KMS-11 (cell line): ENCODE results near the gene PVR.

Experiments used
- H2AFZ ChIP-seq: fragments of 200-600 bp; sonication (generic); 2 replicates; pipeline ENCODE4 v1.6.1; 2016; ENCODE audit warnings: antibody characterized with exemption, mixed run types, low read depth
- H3K27ac ChIP-seq: fragments of 200-600 bp; sonication (generic); 2 replicates; pipeline ENCODE4 v1.6.1; 2016; ENCODE audit warnings: mild to moderate bottlenecking, mixed run types
- H3K27me3 ChIP-seq: fragments of 200-600 bp; sonication (generic); 2 replicates; pipeline ENCODE4 v1.6.1; 2017; ENCODE audit warnings: mild to moderate bottlenecking, low read depth, mixed run types, moderate library complexity; ENCODE audit not compliant: insufficient read depth
- H3K36me3 ChIP-seq: fragments of 200-600 bp; sonication (generic); 2 replicates; pipeline ENCODE4 v1.6.1; 2017; ENCODE audit warnings: mild to moderate bottlenecking, mixed run types; ENCODE audit not compliant: insufficient read depth
- H3K4me1 ChIP-seq: fragments of 200-600 bp; sonication (generic); 2 replicates; pipeline ENCODE4 v1.6.1; 2016; ENCODE audit warnings: mild to moderate bottlenecking, low read depth, mixed run types; ENCODE audit not compliant: poor library complexity, severe bottlenecking
- H3K4me2 ChIP-seq: fragments of 200-600 bp; sonication (generic); 2 replicates; pipeline ENCODE4 v1.7.0; 2016; ENCODE audit warnings: mild to moderate bottlenecking, mixed run types
- H3K4me3 ChIP-seq: fragments of 200-600 bp; sonication (generic); IDR thresholded peaks from 2 replicates; pipeline ENCODE4 v1.6.1; 2017; ENCODE audit warnings: low read depth, low read length, mixed read lengths; ENCODE audit not compliant: insufficient read depth
- H3K79me2 ChIP-seq: fragments of 200-600 bp; sonication (generic); 2 replicates; pipeline ENCODE4 v1.6.1; 2016; ENCODE audit warnings: low read depth, mixed run types; ENCODE audit not compliant: insufficient read depth
- H3K9ac ChIP-seq: fragments of 200-600 bp; sonication (generic); 2 replicates; pipeline ENCODE4 v1.6.1; 2016; ENCODE audit warnings: mild to moderate bottlenecking, mixed run types
- H4K20me1 ChIP-seq: fragments of 200-600 bp; sonication (generic); 2 replicates; pipeline ENCODE4 v1.6.1; 2016; ENCODE audit warnings: mild to moderate bottlenecking, mixed run types; ENCODE audit not compliant: insufficient read depth
- TF ChIP-seq, protein P1 (sequence below): fragments of 200-600 bp; sonication (generic); conservative IDR thresholded peaks from 2 replicates; pipeline ENCODE4 v1.6.1; 2017; ENCODE audit warnings: low read depth, mild to moderate bottlenecking, antibody characterized with exemption, low read length, moderate library complexity, mixed read lengths

Gene PVR

DNA sequence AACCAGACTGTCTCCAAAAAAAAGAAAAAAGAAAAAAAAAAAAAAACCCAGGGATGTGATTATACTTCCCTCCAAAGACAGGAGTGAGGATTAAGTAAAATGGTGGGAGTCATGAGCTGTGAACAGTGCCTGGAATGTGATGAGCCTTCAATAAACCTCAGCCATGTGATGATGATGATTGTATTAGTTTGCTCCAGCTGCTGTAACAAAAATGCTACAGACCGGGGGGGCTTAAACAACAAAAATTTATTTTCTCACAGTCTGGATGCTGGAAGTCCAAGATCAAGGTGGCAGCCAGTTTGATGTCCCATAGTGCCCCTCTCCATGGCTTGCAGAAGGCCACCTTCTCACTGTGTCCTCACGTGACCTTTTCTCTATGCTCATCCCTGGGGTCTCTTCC lies 8.9 kb upstream of the PVR start:
- H4K20me1 ChIP-seq = no peaks in the 10 kb centered on the region
- no peak overlapping the region for H2AFZ ChIP-seq
- H3K4me3 ChIP-seq = no peak overlapping the region
- H3K27ac ChIP-seq = no peak overlapping the region
- H3K27me3 ChIP-seq = no peaks in the 10 kb centered on the region; the same call in 1 of the 2 replicates
- no peaks in the 10 kb centered on the region for H3K36me3 ChIP-seq
- H3K79me2 ChIP-seq = no peaks in the 10 kb centered on the region
- TF ChIP-seq, protein P1, sequence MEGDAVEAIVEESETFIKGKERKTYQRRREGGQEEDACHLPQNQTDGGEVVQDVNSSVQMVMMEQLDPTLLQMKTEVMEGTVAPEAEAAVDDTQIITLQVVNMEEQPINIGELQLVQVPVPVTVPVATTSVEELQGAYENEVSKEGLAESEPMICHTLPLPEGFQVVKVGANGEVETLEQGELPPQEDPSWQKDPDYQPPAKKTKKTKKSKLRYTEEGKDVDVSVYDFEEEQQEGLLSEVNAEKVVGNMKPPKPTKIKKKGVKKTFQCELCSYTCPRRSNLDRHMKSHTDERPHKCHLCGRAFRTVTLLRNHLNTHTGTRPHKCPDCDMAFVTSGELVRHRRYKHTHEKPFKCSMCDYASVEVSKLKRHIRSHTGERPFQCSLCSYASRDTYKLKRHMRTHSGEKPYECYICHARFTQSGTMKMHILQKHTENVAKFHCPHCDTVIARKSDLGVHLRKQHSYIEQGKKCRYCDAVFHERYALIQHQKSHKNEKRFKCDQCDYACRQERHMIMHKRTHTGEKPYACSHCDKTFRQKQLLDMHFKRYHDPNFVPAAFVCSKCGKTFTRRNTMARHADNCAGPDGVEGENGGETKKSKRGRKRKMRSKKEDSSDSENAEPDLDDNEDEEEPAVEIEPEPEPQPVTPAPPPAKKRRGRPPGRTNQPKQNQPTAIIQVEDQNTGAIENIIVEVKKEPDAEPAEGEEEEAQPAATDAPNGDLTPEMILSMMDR = no peak
- H3K9ac ChIP-seq = no peak overlapping the region
- H3K4me2 ChIP-seq = no peak overlapping the region
- no peaks in the 10 kb centered on the region for H3K4me1 ChIP-seq

DNA sequence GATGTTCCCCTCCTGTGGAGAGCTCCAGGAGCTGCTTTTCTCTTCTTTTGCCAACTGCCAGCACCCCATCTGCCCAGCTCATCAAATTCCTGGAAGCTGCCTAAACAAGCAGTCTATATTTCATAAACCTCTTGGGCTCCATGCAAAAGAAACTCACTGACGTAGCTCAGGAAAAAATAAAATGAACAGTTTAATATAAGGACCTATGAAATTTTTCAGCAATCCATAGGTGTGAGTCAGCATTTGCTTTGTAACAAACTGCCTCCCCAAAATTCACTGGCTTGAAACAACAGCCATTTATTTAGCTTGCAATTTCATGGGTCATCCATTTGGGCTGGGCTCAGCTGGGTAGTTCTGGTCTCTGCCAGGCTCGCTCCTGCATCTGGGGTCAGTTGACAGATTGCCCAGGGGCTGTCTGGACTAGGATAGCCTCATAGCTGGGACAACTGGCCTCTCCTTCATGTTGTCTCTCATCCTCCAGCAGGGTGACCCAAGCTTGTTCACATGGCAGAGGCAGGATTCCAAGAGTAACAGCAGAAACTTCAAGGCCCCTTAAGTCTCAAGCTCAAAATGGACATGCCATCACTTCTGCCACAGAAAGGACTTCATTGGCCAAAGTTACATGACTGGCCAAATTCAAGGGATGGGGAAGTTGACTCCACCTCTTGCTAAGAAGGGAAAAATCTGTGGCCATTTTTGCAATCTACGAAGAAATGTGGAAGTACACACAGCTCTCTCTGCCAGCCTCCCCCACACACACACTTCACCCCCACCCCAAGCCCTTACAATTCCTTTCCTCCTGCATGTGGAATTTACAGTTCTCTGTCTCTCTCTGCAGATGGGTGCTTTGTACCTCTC lies 7.9 kb upstream of the PVR start:
- TF ChIP-seq, protein P1 = no peak
- H3K36me3 ChIP-seq = no peaks in the 10 kb centered on the region
- no peak overlapping the region for H3K9ac ChIP-seq
- no peak overlapping the region for H3K4me2 ChIP-seq
- no peak overlapping the region for H3K27ac ChIP-seq
- H4K20me1 ChIP-seq = no peaks in the 10 kb centered on the region
- H3K4me1 ChIP-seq = no peaks in the 10 kb centered on the region
- no peak overlapping the region for H2AFZ ChIP-seq
- H3K27me3 ChIP-seq = no peaks in the 10 kb centered on the region; the same call in 1 of the 2 replicates
- H3K4me3 ChIP-seq = no peak overlapping the region
- H3K79me2 ChIP-seq = no peaks in the 10 kb centered on the region

DNA sequence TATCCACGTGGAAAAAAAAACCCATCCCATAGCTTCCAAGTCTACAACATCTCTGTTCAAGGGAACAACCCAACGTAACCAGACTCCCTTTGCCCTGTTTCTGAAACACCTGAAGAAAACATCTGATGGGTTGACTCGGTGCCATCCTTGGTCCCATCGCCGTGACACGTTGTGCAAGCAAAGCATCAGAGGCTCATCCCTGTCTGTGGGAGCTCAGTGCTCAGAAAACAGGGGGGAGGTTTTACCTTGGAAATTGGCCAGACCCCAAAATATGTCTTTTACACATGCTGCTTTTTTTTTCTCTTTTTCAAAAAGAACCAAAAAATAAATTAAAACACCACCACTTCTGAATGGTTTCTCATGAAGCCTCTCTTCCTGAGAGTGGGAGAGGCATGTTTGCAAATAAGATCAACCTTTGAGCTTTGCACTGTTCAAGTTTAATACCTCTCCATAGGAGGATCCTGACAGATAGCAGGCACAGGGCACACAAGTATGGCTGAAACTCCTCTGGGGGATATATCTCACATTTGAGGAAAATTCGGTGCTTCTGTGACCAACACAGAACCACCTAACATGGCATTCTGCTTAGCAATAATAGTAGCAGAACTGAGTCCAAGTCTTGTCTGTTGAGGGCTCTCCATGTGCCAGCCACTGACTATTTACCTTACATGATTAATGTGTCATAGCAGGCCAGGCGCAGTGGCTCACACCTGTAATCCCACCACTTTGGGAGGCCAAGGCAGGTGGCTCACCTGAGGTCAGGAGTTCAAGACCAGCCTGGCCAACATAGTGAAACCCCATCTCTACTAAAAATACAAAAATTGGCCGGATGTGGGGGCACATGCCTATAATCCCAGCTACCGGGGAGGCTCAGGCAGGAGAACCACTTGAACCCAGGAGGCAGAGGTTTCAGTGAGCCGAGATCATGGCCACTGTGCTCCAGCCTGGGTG lies 7.0 kb upstream of the PVR start:
- Histone ChIP-seq H3K4me2 (no peak overlapping the region), H3K4me1 (no peaks in the 10 kb centered on the region), H3K4me3 (no peak overlapping the region), H3K79me2 (no peaks in the 10 kb centered on the region), H3K36me3 (no peaks in the 10 kb centered on the region), H3K9ac (no peak overlapping the region), H4K20me1 (no peaks in the 10 kb centered on the region), H3K27ac (no peak overlapping the region), H3K27me3 (no peaks in the 10 kb centered on the region; the same call in 1 of the 2 replicates), H2AFZ (no peak overlapping the region)
- TF ChIP-seq, protein P1 = no peak

GRCh38 chr19:44637390-44637764 lies 6.3 kb upstream of the PVR start:
- Histone ChIP-seq H4K20me1 (no peaks in the 10 kb centered on the region), H3K27me3 (no peaks in the 10 kb centered on the region; the same call in 1 of the 2 replicates), H3K4me2 (no peak overlapping the region), H3K36me3 (no peaks in the 10 kb centered on the region), H2AFZ (no peak overlapping the region), H3K4me1 (no peaks in the 10 kb centered on the region), H3K9ac (no peak overlapping the region), H3K27ac (no peak overlapping the region), H3K4me3 (no peak overlapping the region), H3K79me2 (no peaks in the 10 kb centered on the region)
- TF ChIP-seq, protein P1 = no peak
